SIG-M5 treated with dmso at 0.1 percent for 504 hours (cell line): Measurements from ENCODE around the gene KREMEN2.
A peak's percentile ranks its signal among the peaks of the same experiment; 100 is the strongest.

Source experiments
- DNase-seq: peaks from one replicate; lab custom pipeline; 2025; ENCODE audit not compliant: unreplicated experiment; lab: John Stamatoyannopoulos, UW

KREMEN2 gene

DNA sequence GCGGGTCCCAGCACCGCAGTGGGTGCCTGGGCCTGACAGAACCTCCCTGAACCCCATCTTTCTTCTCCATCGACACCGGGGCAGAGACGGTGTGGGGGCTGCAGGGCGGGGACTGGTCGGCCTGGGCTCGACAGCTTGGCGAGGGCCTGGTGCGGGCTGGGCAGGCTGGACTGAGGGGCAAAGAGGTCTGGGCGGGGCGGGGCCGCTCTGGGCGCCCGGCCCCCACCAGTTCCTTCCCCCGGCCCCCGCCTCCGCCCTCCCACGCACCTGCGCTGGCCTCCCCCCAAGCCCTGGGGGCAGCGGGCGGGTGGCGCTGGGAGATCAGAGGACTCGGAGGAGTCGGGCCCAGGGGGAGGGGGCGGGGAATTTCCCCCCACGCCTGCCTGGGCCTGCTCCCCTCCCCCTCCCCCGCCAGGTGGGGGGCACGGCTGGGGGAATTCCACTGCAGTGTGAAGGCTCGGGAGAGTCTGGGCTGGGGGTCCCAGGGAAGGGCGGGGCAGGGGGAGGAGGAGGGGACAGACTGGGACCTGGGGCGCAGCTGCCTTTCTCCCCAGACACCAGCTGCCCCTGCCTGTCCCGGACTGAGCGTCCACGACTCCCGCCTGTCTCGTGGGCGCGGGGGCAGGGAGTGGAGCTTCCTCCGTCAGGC, 877 bp upstream of the KREMEN2 start:
- no peak for DNase-seq

DNA sequence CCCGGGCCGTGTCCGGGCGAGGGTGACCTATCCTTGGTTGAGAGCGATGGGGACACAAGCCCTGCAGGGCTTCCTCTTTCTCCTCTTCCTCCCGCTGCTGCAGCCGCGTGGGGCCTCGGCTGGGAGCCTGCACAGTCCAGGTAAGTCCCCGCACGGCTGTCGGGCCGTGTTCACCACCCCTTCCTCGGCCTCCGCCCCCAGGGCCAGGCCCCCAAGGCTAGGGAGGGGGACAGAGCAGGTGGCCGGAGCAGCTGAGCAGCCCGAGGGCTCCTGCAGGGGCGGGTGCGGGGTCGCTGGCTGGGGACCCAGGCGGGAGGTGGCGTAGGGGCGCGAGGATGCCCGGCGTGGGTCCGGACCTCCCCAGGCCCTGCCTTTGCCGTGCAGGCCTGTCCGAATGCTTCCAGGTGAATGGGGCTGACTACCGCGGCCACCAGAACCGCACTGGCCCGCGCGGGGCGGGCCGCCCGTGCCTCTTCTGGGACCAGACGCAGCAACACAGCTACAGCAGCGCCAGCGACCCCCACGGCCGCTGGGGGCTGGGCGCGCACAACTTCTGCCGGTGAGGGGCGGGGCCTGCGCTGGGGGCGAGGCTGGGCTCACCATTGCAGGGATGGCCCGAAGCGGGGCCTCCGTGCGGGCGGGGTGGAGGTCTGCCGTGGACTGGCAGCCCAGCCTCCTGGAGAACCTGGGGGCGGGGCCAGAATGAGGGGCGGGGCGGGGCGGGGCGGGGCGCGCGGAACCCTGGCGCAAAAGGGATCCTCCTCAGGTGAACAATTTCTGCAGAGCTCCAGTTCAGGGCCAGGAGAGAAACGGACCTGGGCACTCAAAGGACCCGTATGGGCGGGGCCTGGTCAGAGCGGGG, 631 bp downstream of the KREMEN2 start:
- peak; percentile 82 for DNase-seq

DNA sequence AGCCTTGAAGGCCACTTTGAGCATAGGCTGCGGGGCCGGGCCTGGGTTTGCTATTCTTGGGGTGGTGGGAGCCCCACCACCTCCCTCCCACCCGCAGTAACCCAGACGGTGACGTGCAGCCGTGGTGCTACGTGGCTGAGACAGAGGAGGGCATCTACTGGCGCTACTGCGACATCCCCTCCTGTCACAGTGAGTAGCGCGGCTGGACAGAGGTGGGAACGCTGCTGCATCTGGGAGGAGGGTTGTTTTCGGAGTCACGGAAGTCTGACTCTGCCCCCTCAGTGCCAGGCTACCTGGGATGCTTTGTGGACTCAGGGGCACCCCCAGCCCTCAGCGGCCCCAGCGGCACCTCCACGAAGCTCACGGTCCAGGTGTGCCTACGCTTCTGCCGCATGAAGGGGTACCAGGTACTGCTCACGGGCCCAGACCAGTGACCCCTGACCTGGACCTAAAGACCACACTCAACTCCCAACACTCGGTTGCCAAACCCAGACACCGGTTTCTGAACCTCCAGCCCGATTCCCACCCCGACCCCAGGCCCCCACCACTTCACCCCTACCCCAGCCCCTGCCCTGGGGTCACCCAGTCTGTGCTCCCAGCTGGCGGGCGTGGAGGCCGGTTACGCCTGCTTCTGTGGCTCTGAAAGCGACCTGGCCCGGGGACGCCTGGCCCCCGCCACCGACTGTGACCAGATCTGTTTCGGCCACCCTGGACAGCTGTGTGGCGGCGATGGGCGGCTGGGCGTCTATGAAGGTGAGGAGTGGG, 2.1 kb downstream of the KREMEN2 start:
- DNase-seq: no peak

DNA sequence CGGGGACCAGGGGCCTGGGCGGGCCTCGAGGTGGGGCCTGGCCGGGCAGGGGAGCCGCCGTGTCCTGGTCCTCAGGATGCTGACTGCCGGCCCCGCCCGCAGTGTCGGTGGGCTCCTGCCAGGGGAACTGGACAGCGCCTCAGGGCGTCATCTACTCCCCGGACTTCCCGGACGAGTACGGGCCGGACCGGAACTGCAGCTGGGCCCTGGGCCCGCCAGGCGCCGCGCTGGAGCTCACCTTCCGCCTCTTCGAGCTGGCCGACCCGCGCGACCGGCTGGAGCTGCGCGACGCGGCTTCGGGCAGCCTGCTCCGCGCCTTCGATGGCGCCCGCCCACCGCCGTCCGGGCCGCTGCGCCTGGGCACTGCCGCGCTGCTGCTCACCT, 2.7 kb downstream of the KREMEN2 start:
- DNase-seq: no peak

DNA sequence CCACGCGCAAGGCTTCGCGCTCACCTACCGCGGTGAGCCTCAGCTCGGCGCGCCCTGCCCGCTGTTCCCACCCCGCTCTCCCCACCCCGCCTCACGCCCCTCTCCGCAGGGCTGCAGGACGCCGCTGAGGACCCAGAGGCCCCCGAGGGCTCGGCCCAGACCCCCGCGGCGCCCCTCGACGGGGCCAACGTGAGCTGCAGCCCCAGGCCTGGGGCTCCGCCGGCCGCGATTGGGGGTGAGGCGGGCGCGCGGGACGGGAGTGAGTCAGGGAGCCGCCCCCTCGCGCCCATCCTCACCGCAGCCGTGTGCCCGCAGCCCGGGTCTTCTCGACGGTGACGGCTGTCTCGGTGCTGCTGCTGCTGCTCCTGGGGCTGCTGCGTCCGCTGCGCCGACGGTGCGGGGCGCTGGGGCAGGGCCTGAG, 3.1 kb downstream of the KREMEN2 start:
- DNase-seq: no peak

DNA sequence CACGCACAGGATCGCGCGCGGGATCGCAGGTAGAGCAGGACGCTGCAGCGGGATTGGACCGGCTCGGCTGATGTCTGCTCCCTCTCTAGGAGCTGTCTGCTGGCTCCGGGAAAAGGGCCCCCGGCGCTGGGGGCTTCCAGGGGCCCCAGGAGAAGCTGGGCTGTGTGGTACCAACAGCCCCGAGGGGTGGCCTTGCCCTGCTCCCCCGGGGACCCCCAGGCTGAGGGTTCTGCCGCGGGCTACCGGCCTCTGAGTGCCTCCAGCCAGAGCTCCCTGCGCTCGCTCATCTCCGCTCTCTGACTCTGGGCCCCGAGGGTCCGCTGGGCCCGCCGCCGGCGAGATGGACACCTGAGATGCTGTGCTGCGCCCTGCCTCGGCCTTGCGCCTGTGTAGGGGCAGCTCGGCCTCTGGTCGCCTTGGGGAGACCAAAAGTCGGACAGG, 3.7 kb downstream of the KREMEN2 start:
- no peak for DNase-seq

DNA sequence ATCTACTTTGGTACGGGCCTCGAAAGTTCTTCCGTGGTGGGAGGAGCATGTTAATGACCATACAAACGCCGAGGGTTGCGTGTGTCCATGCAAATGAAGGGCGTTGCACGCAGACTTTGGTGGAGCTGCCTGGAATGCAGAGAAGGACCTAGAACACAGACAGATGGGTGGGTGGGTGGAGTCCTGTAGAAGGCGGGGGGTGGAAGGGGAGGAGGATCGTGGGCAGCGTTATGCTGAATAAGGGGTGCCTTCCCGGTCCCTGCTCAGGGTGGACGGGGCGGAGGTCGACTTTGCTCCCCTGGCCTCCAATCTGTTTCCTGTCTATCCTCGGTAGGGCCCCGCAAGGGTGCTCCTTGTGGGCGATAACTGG, 4.3 kb downstream of the KREMEN2 start:
- no peak for DNase-seq

DNA sequence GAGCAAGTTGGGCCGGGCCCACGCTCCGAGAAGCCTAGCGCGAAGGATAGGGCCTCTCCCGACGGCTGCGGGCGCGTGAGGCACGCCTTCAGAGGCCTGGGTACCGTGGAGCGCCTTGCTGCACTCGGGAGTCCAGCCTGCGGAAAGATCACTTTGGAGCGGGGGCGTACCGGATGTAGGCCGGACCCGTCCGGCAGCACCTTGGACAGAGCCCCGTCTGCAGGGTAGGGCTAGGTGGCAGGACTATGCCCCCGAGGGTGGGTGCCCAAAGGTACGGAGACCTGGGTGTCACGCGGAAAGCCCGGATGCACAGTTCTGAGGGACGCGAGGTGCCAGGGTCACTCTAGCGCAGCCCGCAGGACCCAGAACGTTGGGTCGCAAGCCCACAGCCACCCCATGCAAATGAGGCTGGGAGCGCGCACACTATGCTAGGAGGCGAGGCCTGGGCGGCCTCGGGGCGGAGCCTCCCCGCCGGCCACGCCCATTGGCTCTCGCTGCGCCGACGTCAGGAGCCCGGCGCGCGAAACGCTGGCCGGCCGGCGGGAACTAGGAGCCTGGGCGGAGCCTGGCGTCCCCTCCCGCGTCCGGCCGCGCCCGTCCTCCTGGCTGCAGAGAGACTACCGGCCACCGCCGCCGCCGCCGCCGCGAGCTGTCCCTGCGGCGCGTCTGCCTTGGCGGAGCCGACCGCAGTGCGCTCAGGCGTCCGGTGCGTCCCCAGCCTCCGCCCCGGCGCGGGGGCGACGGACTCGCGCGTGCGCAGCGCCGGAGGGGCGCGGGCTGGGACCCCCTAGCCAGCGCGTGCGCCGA, 4.9 kb downstream of the KREMEN2 start, which contains the start of gene PAQR4:
TSS of gene PAQR4 (plus strand) at position 611 of the 807 bp plus-strand sequence. CDS start 327 bp downstream, outside the sequence.
- peak; percentile 84 for DNase-seq

DNA sequence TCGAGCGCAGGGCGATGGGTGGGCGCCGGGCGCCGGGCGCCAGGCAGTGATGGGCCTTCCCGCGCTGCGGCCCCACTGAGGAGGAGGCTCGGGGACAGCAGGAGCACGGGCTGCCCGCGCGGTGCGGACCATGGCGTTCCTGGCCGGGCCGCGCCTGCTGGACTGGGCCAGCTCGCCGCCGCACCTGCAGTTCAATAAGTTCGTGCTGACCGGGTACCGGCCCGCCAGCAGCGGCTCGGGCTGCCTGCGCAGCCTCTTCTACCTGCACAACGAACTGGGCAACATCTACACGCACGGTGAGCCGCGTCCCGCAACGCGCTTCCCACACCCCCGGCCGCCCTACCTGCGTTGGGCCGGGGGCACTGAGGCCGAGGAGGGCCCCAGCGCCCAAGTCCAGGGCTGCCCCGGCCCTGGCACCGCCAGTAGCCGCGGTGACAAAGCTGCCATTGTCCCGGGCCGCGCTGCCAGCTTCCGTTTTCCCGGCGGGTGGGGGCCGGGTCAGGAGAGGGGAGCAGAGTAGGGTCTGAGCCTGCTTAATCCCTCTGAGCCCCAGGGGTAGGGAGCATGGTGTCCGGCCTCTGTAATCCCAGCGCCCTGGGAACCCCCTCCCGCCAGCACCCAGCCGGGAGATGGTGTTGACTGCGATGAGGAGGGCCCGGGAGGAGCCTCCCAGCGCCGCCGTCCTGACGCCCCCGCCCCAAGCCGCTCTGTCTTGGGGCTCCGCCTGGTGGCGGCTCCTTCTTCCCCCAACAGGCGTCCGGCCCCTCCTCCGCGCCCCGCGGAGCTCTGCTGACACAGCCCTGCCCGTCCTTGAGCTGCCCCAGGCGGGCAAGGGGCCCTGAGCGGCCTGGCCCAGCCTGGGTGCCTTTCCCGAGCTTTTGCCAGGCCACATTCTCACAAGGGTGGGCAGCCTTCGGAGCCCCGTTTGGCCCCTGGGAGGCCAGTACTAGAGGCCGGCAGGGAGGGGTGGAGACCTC, 5.8 kb downstream of the KREMEN2 start:
- peak; percentile 81 for DNase-seq

DNA sequence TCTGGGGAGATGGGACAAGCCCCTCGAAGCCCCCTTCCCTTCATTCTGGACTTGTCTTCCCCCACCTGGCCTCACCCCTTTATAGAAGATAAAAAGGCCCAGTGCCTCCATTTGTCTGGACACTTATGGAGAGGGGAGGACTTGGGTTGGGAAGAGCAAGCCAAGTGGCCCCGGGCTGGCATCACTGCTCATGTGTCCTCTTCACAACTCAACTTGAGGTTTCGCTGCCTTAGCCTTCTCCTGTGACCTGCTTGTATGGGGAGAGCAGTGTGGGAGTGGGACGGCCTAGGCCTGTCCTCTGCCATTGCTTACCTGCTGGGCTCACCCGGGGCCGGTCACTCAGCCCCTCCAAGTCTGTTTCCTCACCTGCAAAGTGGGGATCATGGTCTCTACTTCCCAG, 6.5 kb downstream of the KREMEN2 start:
- DNase-seq: no peak

DNA sequence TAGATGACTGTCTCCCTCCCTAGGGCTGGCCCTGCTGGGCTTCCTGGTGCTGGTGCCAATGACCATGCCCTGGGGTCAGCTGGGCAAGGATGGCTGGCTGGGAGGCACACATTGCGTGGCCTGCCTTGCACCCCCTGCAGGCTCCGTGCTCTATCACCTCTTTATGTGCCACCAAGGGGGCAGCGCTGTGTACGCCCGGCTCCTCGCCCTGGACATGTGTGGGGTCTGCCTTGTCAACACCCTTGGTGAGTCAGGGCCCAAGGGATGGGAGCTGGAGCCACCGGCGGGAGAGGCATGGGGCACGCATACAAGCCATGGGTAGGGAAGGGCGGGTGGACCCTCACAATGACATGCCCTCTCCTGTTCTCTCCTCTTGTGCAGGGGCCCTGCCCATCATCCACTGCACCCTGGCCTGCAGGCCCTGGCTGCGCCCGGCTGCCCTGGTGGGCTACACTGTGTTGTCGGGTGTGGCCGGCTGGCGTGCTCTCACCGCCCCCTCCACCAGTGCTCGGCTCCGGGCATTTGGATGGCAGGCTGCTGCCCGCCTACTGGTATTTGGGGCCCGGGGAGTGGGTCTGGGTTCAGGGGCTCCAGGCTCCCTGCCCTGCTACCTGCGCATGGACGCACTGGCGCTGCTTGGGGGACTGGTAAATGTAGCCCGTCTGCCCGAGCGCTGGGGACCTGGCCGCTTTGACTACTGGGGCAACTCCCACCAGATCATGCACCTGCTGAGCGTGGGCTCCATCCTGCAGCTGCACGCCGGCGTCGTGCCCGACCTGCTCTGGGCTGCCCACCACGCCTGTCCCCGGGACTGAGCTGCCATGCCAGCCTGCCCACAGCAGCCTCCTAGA, 7.3 kb downstream of the KREMEN2 start:
- DNase-seq: no peak

DNA sequence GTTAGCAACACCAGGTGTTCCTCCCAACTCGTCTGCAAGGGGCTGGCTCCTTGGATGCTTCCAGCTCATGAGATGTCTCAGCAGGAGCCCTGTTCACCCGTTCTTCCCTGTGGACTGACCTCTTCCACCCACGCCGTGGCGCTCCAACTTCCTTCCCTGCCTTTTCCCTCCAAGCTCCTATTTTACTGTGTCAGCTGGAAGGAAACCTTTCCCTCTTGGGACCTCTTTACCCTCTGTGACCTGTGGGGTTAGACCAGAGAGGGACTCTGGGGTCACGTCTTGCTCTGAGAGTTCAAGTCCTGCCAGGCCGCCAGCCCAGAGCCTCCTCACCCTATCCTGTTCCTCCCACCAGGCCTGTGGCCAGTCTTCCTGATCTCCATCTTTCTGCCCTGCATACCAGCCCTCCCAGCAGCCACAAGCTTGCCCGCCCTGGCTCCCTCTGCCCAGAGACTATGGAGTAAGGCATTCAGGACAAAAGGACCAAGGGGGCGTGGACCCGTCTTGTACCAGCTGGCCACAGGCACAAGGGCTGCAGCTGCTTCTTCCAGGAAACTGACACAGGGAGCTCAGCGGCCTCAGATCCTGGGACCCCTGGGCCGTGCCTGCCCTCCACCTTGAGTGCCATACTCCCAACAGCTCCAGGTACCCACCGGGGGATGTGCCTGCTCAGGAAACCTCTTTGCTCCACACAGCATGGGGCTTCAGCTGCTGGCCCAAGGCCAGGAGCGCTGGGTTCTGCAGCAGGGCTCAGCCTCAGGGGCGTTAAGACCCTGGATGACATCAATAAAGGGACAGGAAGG, 8.1 kb downstream of the KREMEN2 start:
- no peak for DNase-seq

DNA sequence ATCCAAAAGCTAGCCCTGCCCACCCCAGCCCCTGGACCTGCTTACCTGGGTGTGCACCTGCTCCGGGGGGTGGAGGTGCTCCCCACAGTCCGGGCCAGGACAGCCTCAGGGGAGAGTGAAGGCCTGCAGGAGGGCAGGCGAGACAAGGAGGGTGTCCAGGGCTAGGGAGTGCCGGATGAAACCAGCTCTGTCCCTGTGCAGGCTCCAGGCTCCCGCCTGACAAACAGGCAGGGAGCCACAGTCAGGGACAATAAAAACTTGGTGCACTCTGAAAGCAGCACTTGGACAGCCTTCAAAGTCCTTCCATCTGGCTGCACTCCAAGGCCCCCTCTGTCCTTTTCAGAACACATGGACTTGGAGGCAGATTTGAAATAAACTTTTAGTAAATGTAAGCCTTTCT, 9.0 kb downstream of the KREMEN2 start:
- DNase-seq: no peak

DNA sequence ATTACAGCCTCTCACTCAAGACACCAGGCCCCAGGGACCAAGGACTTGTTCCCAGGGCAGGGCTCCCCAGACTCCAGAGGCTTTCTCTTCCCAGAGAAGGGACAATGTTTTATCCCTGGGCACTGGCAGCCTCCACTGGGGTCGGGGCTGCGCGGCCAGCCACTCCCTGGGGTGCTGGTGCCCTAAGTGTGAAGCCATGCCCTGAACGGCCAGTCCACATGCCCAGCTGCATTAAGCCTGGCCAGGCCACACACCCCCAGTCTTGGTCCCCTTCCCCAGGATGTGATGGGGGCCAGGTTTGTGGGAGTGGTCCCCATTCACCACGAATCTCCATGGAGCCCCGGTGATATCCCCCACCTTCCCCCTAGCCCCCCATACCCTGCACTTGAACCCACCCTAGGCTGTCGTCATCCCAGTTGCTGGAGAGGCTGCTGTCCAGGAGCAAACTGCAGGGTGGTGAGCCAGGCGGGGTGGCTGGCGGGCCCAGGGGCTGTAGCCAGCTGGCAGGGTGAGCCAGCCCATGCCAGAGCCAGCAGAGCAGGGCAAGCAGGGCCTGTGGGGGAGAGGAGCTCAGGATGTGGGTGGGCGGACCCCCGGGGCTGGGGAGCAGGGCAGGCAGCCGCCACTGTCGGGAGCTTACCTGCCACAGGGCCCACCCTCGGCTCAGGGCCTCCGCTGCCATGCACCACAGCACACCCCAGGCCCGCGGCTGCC, 9.7 kb downstream of the KREMEN2 start:
- DNase-seq: no peak

DNA sequence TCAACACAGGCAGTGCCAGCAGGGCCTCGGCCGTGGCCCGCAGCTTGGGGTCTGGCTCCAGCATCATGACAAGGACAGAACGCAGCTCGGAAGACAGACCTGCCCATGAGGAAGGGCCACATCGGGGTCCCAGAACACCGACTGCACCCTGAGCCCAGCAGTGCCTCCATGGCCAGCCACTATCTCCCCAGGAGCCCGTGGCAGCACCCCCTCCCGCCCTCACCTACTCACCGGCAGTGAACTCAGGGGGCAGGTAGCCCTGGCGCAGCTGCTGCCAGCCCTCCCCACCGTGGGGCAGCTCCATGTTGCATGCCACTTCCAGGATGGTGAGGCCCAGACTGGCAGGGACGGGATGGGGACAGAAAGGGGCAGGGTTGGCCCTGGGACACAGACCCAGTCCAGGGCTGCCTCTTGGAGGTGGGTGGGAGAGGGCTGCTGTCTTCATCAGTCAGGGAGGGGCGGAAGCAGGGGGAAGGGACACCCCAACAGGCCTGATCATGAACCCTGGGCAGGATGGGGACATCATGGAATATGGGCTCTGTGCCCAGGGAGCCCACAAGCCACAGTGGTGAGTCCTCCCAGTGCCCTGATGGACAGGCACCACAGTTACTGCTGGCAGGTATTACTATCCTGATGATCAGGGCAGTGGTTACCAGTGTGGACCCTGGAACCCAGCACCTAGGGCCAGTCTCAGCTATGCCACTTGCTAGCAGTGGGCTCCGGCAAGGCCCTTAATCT, 10.4 kb downstream of the KREMEN2 start:
- DNase-seq: no peak

DNA sequence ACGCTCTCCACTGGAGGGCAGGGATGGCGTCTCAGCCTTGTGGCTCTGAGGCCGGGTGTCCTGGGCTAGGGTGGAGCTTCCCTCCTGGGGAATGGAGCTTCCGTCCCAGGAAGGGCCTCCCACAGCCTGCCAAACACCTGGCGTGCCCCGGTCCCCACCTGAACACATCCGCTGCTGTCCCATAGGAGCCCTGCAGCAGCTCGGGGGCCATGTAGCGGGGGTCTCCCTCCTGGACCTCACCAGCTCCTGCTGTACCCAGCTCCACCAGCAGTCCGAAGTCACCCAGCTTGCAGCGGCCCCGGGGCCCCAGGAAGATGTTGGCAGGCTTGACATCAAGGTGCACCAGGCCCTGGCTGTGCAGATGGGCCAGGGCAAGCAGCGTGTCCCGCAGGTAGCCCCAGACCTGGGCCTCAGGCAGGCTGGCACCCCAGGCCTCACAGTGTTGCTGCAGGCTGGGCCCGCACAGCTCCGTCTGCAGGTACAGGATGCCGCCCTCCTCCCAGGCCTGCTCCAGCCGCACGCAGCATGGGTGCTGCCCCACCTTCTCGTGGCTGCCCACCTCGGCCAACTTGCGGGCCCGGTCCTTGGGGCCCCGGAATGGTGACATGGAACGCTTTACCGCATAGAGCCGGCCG, 11.2 kb downstream of the KREMEN2 start:
- no peak for DNase-seq
